HepG2 (cell line): ENCODE results near the gene BMPR1B. TPM values are rescaled to one million over a fixed set of nuclear protein-coding genes. Genes with fewer than 3 reads are reported as not detected.

ENCODE experiments used
- ATAC-seq: fragments of 200-7000 bp; cut with Tn5 transposase; 3 replicates; pipeline ENCODE4 v1.9.1; 2020; ENCODE audit warnings: mild to moderate bottlenecking, moderate library complexity
- BruUV-seq: library from RNA; stranded (reverse); fragments of 400-500 nt; replicated peaks from 2 replicates; lab custom pipeline; 2021; lab: Mats Ljungman, UMichigan
- CTCF ChIA-PET: fragments of 300-600 bp; formaldehyde crosslinking; extraction: SDS; loops from one replicate; lab custom pipeline; 2021; ENCODE audit warnings: low total read pairs, inconsistent platforms, low intra/inter-chr PET ratio; lab: Yijun Ruan, JAX
- POLR2A ChIA-PET: fragments of 350-600 bp; sonication (Branson Sonifier 250); formaldehyde crosslinking; loops from one replicate; lab custom pipeline; 2020; ENCODE audit warnings: antibody characterized with exemption, inconsistent platforms; lab: Yijun Ruan, JAX
- DNase-seq: peaks from one replicate; pipeline ENCODE4 v3.0.0-alpha.2; 2015; ENCODE audit warnings: low spot score
- FAIRE-seq: peaks from 3 replicates; lab custom pipeline; 2011; peaks lifted over from hg19 to GRCh38; lab: Jason Lieb, UNC
- H2AFZ ChIP-seq: one replicate; pipeline ENCODE4 v1.6.1; 2011; ENCODE audit warnings: low read length, inconsistent platforms
- H3K27ac ChIP-seq: fragments of 300-600 bp; 3 replicates; pipeline ENCODE4 v1.8.0; 2011; ENCODE audit warnings: mixed run types, mild to moderate bottlenecking, mixed read lengths, low read length, inconsistent platforms; ENCODE audit not compliant: insufficient read depth; ENCODE audit errors: extremely low read length
- H3K27me3 ChIP-seq, 2 experiments: fragments of 200-600 bp in 1 of 2; 2 replicates in 1 of 2; 3 replicates in 1 of 2; pipeline versions ENCODE4 v1.6.0 to v1.8.0; 2011; ENCODE audit warnings: low read length in 2 of 2, mild to moderate bottlenecking in 2 of 2, moderate library complexity in 2 of 2, inconsistent platforms in 1 of 2; ENCODE audit not compliant: insufficient read depth in 2 of 2, control insufficient read depth in 1 of 2
- H3K36me3 ChIP-seq, 2 experiments: fragments of 200-600 bp in 1 of 2; replicated peaks in 1 of 2; 2 replicates in 1 of 2; 3 replicates in 1 of 2; pipeline versions ENCODE4 v1.5.1 to v1.8.0; 2011; ENCODE audit warnings: low read length in 2 of 2, inconsistent platforms in 1 of 2; ENCODE audit not compliant: insufficient read depth in 2 of 2, control insufficient read depth in 1 of 2
- H3K4me1 ChIP-seq: 2 replicates; pipeline ENCODE4 v1.5.1; 2012; ENCODE audit warnings: low read length, inconsistent platforms; ENCODE audit not compliant: insufficient read depth
- H3K4me2 ChIP-seq: 2 replicates; pipeline ENCODE4 v1.6.0; 2011; ENCODE audit warnings: low read depth, low read length, inconsistent platforms
- H3K4me3 ChIP-seq, 3 experiments: fragments of 200-600 bp in 1 of 3; sonication (generic), shearing (Covaris generic) in 1 of 3; replicated peaks in 1 of 3; 2 replicates each; pipeline ENCODE4 v1.5.1; 2011 to 2016; ENCODE audit warnings: low read length in 3 of 3, inconsistent platforms in 2 of 3, low read depth in 2 of 3, mild to moderate bottlenecking in 2 of 3, control low read depth in 1 of 3, mixed read lengths in 1 of 3; ENCODE audit not compliant: insufficient read depth in 1 of 3
- H3K79me2 ChIP-seq: one replicate; pipeline ENCODE4 v1.6.1; 2011; ENCODE audit warnings: low read length, inconsistent platforms; ENCODE audit not compliant: insufficient read depth
- H3K9ac ChIP-seq: 2 replicates; pipeline ENCODE4 v1.6.0; 2011; ENCODE audit warnings: mild to moderate bottlenecking, low read depth, low read length, inconsistent platforms; ENCODE audit not compliant: insufficient read depth
- H3K9me3 ChIP-seq: 2 replicates; pipeline ENCODE4 v1.5.1; 2012; ENCODE audit warnings: mild to moderate bottlenecking, low read length
- H4K20me1 ChIP-seq: 2 replicates; pipeline ENCODE4 v1.6.0; 2011; ENCODE audit warnings: inconsistent platforms, mild to moderate bottlenecking, low read length, moderate library complexity; ENCODE audit not compliant: insufficient read depth
- AGO1 ChIP-seq: fragments of 200-400 bp; formaldehyde crosslinking; IDR thresholded peaks from 2 replicates; pipeline ENCODE4 v1.6.1; 2017; ENCODE audit warnings: mild to moderate bottlenecking, low read depth, low read length, moderate library complexity; ENCODE audit not compliant: poor library complexity, severe bottlenecking
- PATZ1 ChIP-seq: sonication (generic); formaldehyde crosslinking; IDR thresholded peaks from 2 replicates; pipeline ENCODE4 v1.4.0; 2020; ENCODE audit warnings: missing genetic modification reagents
- POLR2A ChIP-seq, 2 experiments: IDR thresholded peaks; 2 replicates each; pipeline ENCODE4 v1.6.1; 2011; ENCODE audit warnings: low read depth in 2 of 2, low read length in 2 of 2, mild to moderate bottlenecking in 1 of 2, moderate library complexity in 1 of 2; ENCODE audit not compliant: insufficient read depth in 1 of 2
- SNAI1 ChIP-seq: sonication (generic); formaldehyde crosslinking; IDR thresholded peaks from 2 replicates; pipeline ENCODE4 v1.5.0; 2020; ENCODE audit warnings: mild to moderate bottlenecking, missing genetic modification reagents, borderline replicate concordance
- THAP7 ChIP-seq: sonication (generic); formaldehyde crosslinking; IDR thresholded peaks from 2 replicates; pipeline ENCODE4 v1.8.1; 2023; ENCODE audit warnings: mild to moderate bottlenecking, missing genetic modification reagents
- ZBTB49 ChIP-seq: sonication (generic); formaldehyde crosslinking; IDR thresholded peaks from 2 replicates; pipeline ENCODE4 v1.4.0; 2020; ENCODE audit warnings: missing genetic modification reagents, borderline replicate concordance
- ZNF460 ChIP-seq: sonication (generic); formaldehyde crosslinking; IDR thresholded peaks from 2 replicates; pipeline ENCODE4 v1.5.1; 2020; ENCODE audit warnings: missing genetic modification reagents, mild to moderate bottlenecking, borderline replicate concordance
- WGBS: methylation state at CpG from one replicate; pipeline ENCODE4 v1.1.6; 2017; ENCODE audit warnings: low lambda C conversion rate; 5-methylcytosine and 5-hydroxymethylcytosine counted together
- in situ Hi-C: cut with HindIII; loops from 2 replicates; pipeline ENCODE4 v1.10.0; 2017; ENCODE audit warnings: low pct_unique_long_range_greater_than_20kb; ENCODE audit not compliant: extremely low pct_ligation_motif_present
- intact Hi-C: fragments of 100-400 bp; cut with micrococcal nuclease; formaldehyde crosslinking; loops from one replicate; pipeline ENCODE4 v1.10.0; 2022; ENCODE audit not compliant: unreplicated experiment
- polyA plus RNA-seq, 8 experiments: library from polyadenylated mRNA; depleted of rRNA in 3 of 8; stranded (reverse) in 7 of 8; unstranded in 1 of 8; fragments of >200 nt; fragmentation: Illumina TruSeq in 4 of 8; extraction: Trizol in 4 of 8; gene quantifications; 2 replicates each; pipeline versions ENCODE4 v1.2.1 to v1.2.3, GENCODE V29; 2011 to 2016; ENCODE audit warnings: low read depth in 4 of 8, missing spikeins in 1 of 8, mixed read lengths in 1 of 8; ENCODE audit not compliant: insufficient read depth in 1 of 8
- total RNA-seq, 5 experiments: library from RNA; depleted of rRNA; stranded (reverse); fragments of >200 nt; fragmentation: Illumina TruSeq; extraction: Trizol; gene quantifications; 2 replicates each; pipeline ENCODE4 v1.2.3, GENCODE V29; 2016; ENCODE audit warnings: low read depth in 1 of 5

BMPR1B gene
- total and polyA plus RNA-seq, 2 of the 13 experiments (the other 11 are each of a cell fraction or from before 2014, with no cell fraction given) = 0.07 TPM; not detected in 1

DNA sequence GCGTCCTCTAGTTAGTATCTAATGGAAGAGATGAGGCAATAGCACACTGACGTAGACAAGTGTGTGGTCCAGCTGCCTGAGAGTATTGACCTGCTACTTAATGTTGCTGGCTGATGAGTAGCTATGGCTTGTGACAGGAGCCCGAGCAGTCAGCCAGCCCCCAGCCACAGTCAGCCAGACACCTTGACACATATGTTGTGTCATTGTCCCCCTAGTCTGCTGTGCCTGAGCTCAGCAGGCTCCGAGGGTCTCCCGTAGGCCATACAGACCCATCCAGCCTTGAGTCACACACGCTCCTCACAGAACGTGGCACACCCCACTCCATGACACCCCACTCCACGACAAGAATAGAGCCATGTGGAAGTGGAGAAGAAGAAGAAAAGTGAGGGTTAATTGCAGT lies 428.9 kb downstream of the BMPR1B start:
- H3K27ac ChIP-seq = no peak overlapping the region
- no peak overlapping the region for H3K4me2 ChIP-seq
- no peak overlapping the region for H3K9ac ChIP-seq
- H3K79me2 ChIP-seq = no peaks in the 10 kb centered on the region
- intact Hi-C loops (no loop called here), in situ Hi-C loops (no loop called here)
- BruUV-seq = no TSS peak
- H3K36me3 ChIP-seq = no peaks in the 10 kb centered on the region
- H3K9me3 ChIP-seq = no peaks in the 10 kb centered on the region
- no peak overlapping the region for H3K4me3 ChIP-seq
- no peak for ATAC-seq
- no peaks in the 10 kb centered on the region for H4K20me1 ChIP-seq
- ChIA-PET CTCF (no interaction called here), POLR2A (no interaction called here)
- H2AFZ ChIP-seq = no peak overlapping the region
- H3K27me3 ChIP-seq = no peaks in the 10 kb centered on the region; a peak in 1 of 5 replicates
- WGBS = 4% methylated on average over 7 of the region's 8 CpGs
- TF ChIP-seq POLR2A (IDR thresholded peaks at IDR 0.05; ENCODE audit: insufficient read depth in 1 of 2, low read depth in 2 of 2, low read length in 2 of 2) = no peak
- no peak for TF ChIP-seq ZBTB49 (CRISPR knock-in tag)
- TF ChIP-seq PATZ1 (CRISPR knock-in tag) = no peak
- TF ChIP-seq SNAI1 (CRISPR knock-in tag) = no peak
- no peak for TF ChIP-seq ZNF460
- no peak for TF ChIP-seq THAP7 (CRISPR knock-in tag)
- TF ChIP-seq AGO1 = no peak
- no peaks in the 10 kb centered on the region for H3K4me1 ChIP-seq
- no peak for FAIRE-seq
- DNase-seq = no peak
